GM21526 (cell line): ENCODE data around the gene KLF14.
A peak's percentile ranks its signal among the peaks of the same experiment; 100 is the strongest.
"Not testable (repeated sequence)": the region's sequence is repeated elsewhere in the genome, so short reads cannot be mapped to it uniquely, and the experiment has no call there.

Source experiments
- ATAC-seq: cut with Tn5 transposase; IDR thresholded peaks from one replicate; pipeline ENCODE4 v1.9.1; 2021; ENCODE audit warnings: moderate library complexity; ENCODE audit not compliant: unreplicated experiment, low FRiP score

Gene KLF14

GRCh38 chr7:130733931-130734814 lies at the start of gene KLF14:
KLF14 (minus strand) TSS chr7:130734207; CDS start chr7:130734033, 174 bp downstream.
- ATAC-seq = no peak

DNA sequence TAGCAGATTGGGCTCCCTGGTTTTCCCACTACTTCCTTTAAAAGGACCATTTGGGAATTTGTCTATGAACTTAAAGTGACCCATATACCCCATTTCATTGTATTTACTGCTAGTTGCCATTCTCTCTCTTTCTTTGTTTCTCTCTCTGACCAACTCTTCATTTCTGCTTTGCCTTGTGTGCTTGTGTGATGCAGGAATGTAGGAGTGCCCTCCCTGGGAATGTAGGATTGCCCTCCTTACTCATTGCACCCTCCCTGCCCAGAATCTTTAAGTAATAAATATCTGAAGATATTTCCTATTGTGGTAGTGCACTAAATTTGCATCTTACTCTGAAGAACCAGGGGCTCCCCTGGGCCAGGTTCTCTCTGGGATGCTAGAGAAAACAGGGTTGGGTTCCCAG lies 47.3 kb upstream of the KLF14 start:
- no peak for ATAC-seq

DNA sequence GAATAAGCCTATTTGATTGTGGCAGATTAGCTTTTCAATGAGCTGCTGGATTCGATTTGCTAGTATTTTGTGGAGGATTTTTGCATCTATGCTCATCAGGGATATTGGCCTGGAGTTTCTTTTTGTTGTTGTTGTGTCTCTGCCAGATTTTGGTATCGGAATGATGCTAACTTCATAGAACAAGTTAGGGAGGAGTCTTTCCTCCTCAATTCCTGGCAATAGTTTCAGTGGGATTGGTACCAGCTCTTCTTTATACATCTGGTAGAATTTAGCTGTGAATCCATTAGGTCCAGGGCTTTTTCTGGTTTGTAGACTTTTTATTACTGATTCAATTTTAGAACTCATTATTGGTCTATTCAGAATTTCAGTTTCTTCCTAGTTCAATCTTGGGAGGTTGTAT lies 43.4 kb upstream of the KLF14 start:
- no peak for ATAC-seq

DNA sequence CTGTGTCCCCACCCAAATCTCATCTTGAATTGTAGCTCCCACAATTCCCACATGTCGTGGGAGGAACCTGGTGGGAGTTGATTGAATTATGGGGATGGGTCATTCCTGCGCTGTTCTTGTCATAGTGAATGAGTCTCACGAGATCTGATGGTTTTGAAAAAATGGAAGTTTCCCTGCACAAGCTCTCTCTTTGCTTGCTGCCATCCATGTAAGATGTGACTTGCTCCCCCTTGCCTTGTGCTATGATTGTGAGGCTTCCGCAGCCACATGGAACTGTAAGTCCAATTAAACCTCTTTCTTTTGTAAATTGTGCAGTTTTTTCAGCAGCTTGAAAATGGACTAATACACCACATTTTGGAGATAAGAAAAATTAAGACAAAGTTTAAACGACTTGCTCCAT lies 38.4 kb upstream of the KLF14 start:
- ATAC-seq = not testable (repeated sequence)

- no peak for ATAC-seq
These were observed 34.8 kb upstream of the KLF14 start for GRCh38 chr7:130768854-130769253.

DNA sequence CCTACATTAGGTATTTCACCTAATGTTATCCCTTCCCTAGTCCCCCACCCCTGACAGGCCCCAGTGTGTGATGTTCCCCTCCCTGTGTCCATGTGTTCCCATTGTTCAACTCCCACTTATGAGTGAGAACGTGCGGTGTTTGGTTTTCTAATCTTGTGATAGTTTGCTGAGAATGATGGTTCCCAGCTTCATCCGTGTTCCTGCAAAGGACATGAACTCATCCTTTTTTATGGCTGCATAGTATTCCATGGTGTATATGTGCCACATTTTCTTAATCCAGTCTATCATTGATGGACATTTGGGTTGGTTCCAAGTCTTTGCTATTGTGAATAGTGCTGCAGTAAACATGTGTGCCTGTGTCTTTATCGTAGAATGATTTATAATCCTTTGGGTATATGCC lies 30.6 kb upstream of the KLF14 start:
- ATAC-seq = not testable (repeated sequence)

GRCh38 chr7:130758429-130759056 lies 24.5 kb upstream of the KLF14 start:
- ATAC-seq = no peak

DNA sequence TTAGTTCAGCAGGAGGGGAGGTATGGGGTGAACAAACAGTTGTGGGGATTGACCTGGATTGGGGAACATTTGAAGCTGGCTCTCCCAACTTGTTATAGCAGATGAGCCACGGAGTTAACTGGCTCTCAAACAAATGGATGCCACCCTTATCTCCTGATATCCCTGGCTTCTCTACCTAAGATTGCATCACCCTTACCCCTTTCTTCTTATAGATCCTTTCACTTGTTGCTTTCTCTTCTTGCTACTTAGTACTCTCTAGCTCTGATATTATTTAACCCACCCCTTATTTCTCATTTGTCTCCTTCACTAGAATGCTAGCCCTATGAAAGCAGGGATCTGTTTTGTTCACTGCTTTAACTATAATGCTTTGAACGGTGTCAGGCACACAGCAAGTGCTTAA lies 22.3 kb upstream of the KLF14 start:
- no peak for ATAC-seq

DNA sequence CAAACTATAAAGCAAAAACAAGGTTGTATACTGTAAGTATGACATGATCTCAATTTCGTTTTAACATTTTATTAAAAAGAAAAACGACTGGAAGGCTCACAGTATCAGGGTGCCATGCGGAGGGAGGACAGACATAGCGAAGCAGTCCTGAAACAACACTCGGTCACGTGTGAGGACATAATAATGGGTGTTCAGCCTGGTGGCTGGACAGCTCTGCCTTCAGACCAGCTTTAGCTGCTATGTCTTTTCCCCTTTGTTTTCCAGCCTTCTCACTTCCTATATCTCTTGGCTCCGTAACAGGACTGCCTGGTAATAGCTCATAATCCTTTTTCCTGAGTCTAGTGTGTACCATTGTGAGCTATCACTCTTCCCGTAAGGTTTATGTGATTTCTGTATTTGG lies 18.4 kb upstream of the KLF14 start:
- no peak for ATAC-seq

DNA sequence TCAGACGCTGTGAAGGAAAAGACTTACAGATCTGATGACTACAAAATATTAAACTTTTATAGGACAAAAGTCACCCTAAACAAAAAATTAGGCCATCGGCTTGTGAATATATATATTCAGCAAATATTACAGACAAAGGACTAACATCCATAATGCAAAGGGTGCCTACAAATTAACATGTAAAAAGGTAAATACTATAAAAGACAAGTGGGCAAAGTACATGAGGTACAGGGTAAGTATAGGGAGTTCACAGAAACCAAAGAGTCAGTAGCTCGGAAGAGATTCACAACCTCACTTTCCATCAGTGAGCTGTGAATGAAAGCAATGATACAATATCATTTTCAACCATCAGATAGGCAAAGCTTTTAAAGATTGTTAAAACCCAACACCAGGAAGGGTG lies 16.7 kb upstream of the KLF14 start:
- ATAC-seq = no peak

DNA sequence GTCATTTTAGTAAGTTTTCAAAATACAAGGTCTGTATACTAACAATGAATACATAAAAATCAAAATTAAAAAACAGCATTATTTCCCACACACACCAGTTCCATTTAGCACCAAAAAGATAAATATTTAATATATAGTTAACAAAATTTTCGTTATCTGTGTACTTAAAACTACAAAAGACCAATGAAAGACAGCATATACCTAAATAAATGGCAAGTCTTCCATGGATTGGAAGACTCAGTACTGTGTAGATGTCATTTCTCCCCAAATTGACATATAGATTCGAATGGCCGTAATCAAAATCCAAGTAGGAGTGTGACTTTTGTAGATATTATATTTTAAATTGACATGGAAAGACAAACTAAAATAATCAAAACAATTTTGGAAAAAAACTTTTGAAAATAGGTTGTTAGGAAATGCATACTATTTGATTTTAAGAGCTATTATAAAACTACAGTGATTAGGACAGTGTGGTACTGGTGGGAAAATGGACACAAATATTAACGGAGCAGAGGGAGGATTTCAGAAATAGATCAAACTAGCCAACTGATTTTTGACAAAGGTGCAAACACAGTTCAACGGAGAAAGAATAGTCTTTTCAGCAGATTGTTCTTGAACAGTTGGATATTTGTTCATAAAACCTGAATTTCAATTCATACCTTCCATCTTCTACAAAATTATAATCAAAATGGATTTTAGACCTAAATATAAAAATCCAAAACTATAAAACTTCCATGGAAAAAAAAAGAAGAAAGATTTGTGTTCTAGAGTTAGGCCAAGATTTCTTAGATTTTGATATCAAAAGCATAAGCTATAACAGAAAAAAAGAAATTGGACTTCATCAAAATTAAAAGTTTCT lies 14.8 kb upstream of the KLF14 start:
- no peak for ATAC-seq

GRCh38 chr7:130741331-130741995 lies 7.5 kb upstream of the KLF14 start:
- peak; percentile 59 for ATAC-seq

DNA sequence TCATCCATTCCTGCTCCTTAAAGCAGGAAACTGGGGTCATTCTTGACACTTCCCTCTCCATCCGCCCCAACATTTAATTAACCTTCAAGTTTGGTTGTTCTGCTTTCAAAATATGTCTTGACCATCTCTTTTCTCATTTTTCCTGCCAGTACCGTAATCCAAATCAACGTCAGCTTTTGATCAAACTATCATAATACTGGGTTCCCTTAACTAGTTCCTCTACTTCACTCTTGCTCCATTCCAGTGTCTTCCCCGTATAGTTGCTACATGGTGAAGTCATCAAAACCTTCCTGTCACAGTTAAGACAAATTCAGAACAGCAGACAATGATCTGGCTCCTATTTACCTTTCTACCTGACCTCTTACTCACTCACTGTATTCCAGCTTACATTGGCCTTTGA lies 6.6 kb upstream of the KLF14 start:
- ATAC-seq = no peak

DNA sequence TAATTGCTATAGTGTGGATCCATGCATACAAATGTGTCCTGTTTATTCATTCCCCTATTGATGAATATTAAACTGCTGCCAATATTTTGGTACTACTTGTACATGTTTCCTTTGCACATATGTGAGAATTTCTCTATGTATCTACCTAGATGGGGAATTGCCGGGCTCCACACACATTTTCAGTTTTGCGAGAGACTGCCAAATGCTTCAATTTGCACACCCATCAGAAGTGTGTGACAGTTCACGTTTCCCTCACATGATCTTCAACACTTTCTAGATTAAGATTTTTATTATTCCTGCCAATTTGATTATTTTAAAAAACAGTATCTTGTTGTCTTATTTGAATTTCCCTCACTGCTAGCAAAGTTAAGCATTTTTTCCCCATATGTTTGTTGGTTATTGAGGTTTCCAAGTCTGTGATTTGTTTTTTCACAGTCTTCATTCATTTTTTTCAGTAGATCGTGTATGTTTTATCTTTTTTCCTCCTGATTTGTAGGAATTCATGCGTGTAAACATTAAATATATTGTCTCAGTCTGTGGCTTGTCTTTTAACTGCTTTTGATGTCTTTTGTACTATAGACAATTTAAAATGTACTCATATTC lies 2.4 kb upstream of the KLF14 start:
- ATAC-seq = no peak

- ATAC-seq = no peak
These were observed 1.1 kb upstream of the KLF14 start for GRCh38 chr7:130734815-130735716.

GRCh38 chr7:130732980-130733930 lies 752 bp downstream of the KLF14 start:
- no peak for ATAC-seq

DNA sequence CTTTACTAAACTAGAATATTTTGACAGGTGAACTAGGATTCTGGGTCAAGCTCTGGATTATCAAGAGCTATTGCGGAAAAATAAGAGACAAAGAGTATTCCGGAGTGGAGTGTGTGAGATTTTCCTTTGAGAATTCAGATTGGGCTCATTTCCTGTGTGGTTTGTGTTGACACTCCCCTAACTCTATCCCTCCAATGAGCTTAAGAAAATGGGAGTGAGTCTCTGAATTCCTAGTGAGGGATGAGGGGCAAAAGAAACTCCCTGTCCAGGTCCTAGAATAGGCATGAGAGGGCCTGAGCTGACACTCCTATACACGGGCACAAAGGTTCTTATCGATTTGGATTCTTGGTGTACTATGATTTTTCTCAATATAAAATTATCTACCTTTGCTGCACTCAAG lies 10.2 kb downstream of the KLF14 start:
- ATAC-seq = no peak
